ENCODE measurements around the gene FBXW11. TPM values are rescaled to one million over a fixed set of nuclear protein-coding genes. Genes with fewer than 3 reads are reported as not detected.

The FBXW11 gene
- total and polyA plus RNA-seq, 2 donors (not counting 1 experiment from before 2014, with no cell fraction given): 19.7 to 62.4 TPM

- ChIA-PET CTCF (interaction anchor here (0.6 to 1.2 kb wide), 3 partner anchors 15 to 61 kb away, joined by 3 to 4 read pairs (median 3); no protein-coding TSS in a partner anchor), POLR2A (no interaction called here)
- TF ChIP-seq EZH2 (IDR thresholded peaks at IDR 0.05; ENCODE audit: borderline replicate concordance, insufficient read depth, low read depth, low read length, poor library complexity, severe bottlenecking) (no peak), CTCF (IDR thresholded peaks at IDR 0.05) (no peak)
- H3K27me3 ChIP-seq (replicated peaks in 1 of 4; ENCODE audit: control extremely low read depth in 1 of 4, control insufficient read depth in 3 of 4, insufficient read depth in 4 of 4, low read length in 3 of 4): no peaks in the 10 kb centered on the region
- H3K27ac ChIP-seq (ENCODE audit: low read length in 2 of 2): peak overlapping the region; percentile 69 to 83
- DNase-seq (peak; percentile 66), ATAC-seq (ENCODE audit: low read depth) (peak; percentile 76)
- peak overlapping the region; percentile 88 for H3K27ac Mint-ChIP-seq
- H3K4me1 Mint-ChIP-seq: peaks cover 74% of the 10 kb centered on the region
- peak overlapping the region; percentile 53 for H3K9ac ChIP-seq (ENCODE audit: low read length)
- no peaks in the 10 kb centered on the region for H3K27me3 Mint-ChIP-seq
- intact Hi-C loops (cut with micrococcal nuclease): loop anchor here (2.0 kb wide), 1 partner anchor 26 kb away; no protein-coding TSS in a partner anchor
- no peaks in the 10 kb centered on the region for H4K20me1 ChIP-seq (ENCODE audit: control insufficient read depth, insufficient read depth, low read length, poor library complexity, severe bottlenecking)
- H3K9me3 Mint-ChIP-seq (ENCODE audit: insufficient read depth): peaks cover 3% of the 10 kb centered on the region
- peaks cover 91% of the 10 kb centered on the region for H3K79me2 ChIP-seq (ENCODE audit: control insufficient read depth, insufficient read depth, low read length)
- peaks cover 2 to 20% (median 8%) of the 10 kb centered on the region in 3 donors for H3K9me3 ChIP-seq (ENCODE audit: control extremely low read depth in 1 of 3, control insufficient read depth in 2 of 3, insufficient read depth in 1 of 3, low read length in 2 of 3)
- peak overlapping the region; percentile 16 to 60 (median 30) for H3K4me3 ChIP-seq (ENCODE audit: control extremely low read depth in 1 of 5, extremely low read depth in 1 of 5, insufficient read depth in 1 of 5, low read depth in 2 of 5, low read length in 4 of 5)
- H3K4me2 ChIP-seq (replicated peaks; ENCODE audit: low read depth, low read length, poor library complexity, severe bottlenecking): peak overlapping the region; percentile 69
- 24% methylated on average over 3 of the region's 4 CpGs for WGBS (ENCODE audit: insufficient coverage)
- H3K36me3 ChIP-seq (replicated peaks in 1 of 2; ENCODE audit: control extremely low read depth in 1 of 2, control insufficient read depth in 1 of 2, extremely low read depth in 1 of 2, insufficient read depth in 2 of 2, low read length in 1 of 2): no peaks in the 10 kb centered on the region
- H3K4me3 Mint-ChIP-seq: peak overlapping the region; percentile 56
- H2AFZ ChIP-seq (ENCODE audit: insufficient read depth, low read depth, low read length, poor library complexity, severe bottlenecking): no peak overlapping the region
- peaks cover 73 to 76% of the 10 kb centered on the region in 2 donors for H3K4me1 ChIP-seq (ENCODE audit: control insufficient read depth in 2 of 2, insufficient read depth in 2 of 2, low read length in 2 of 2)
Measured at GRCh38 chr5:171978519-171978918, 27.9 kb downstream of the FBXW11 start.

DNA sequence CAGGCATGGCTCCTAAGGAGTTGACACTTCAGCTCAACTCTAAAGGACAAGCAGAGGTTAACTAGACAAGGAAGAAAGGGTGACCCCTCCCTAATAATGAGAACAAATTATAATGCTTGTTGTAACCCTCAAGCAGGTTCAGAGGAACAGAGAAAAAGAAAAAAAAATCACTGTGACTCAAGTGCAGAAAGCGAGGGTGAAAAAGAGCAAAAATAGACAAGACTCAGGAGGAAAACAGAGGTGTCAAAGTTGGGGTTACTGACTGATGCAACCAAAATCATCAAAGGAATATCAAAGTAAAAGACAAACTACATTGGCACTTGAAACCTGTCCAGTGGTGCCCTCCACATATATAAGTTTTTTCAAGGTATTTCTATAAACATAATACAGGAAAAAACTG is 28.4 kb downstream of the FBXW11 start:
- peak overlapping the region; percentile 88 for H3K27ac Mint-ChIP-seq
- WGBS (ENCODE audit: insufficient coverage): no CpG with 5 or more reads among the region's 1 CpG
- peaks cover 3% of the 10 kb centered on the region for H3K9me3 Mint-ChIP-seq (ENCODE audit: insufficient read depth)
- Histone ChIP-seq H3K9me3 (ENCODE audit: control extremely low read depth in 1 of 3, control insufficient read depth in 2 of 3, insufficient read depth in 1 of 3, low read length in 2 of 3) (peaks cover 2 to 20% (median 8%) of the 10 kb centered on the region in 3 donors), H3K4me1 (ENCODE audit: control insufficient read depth in 2 of 2, insufficient read depth in 2 of 2, low read length in 2 of 2) (peaks cover 72 to 76% of the 10 kb centered on the region in 2 donors), H3K4me2 (replicated peaks; ENCODE audit: low read depth, low read length, poor library complexity, severe bottlenecking) (peak overlapping the region; percentile 69), H2AFZ (ENCODE audit: insufficient read depth, low read depth, low read length, poor library complexity, severe bottlenecking) (no peak overlapping the region), H3K4me3 (ENCODE audit: control extremely low read depth in 1 of 5, extremely low read depth in 1 of 5, insufficient read depth in 1 of 5, low read depth in 2 of 5, low read length in 4 of 5) (peak overlapping the region; percentile 16 to 60 (median 30)), H3K27ac (ENCODE audit: low read length in 2 of 2) (peak overlapping the region; percentile 69 to 83), H3K27me3 (replicated peaks in 1 of 4; ENCODE audit: control extremely low read depth in 1 of 4, control insufficient read depth in 3 of 4, insufficient read depth in 4 of 4, low read length in 3 of 4) (no peaks in the 10 kb centered on the region), H3K9ac (ENCODE audit: low read length) (peak overlapping the region; percentile 53), H3K36me3 (replicated peaks in 1 of 2; ENCODE audit: control extremely low read depth in 1 of 2, control insufficient read depth in 1 of 2, extremely low read depth in 1 of 2, insufficient read depth in 2 of 2, low read length in 1 of 2) (no peaks in the 10 kb centered on the region), H4K20me1 (ENCODE audit: control insufficient read depth, insufficient read depth, low read length, poor library complexity, severe bottlenecking) (no peaks in the 10 kb centered on the region), H3K79me2 (ENCODE audit: control insufficient read depth, insufficient read depth, low read length) (peaks cover 91% of the 10 kb centered on the region)
- DNase-seq (no peak), ATAC-seq (ENCODE audit: low read depth) (no peak)
- H3K4me3 Mint-ChIP-seq: peak overlapping the region; percentile 64
- peaks cover 74% of the 10 kb centered on the region for H3K4me1 Mint-ChIP-seq
- ChIA-PET CTCF (interaction anchor here (0.6 to 1.2 kb wide), 3 partner anchors 16 to 61 kb away, joined by 3 to 4 read pairs (median 3); no protein-coding TSS in a partner anchor), POLR2A (interaction anchor here (1.0 kb wide), 1 partner anchor 29 kb away, joined by 4 read pairs; the partner anchor contains the start of gene FBXW11)
- intact Hi-C loops (cut with micrococcal nuclease): loop anchor here (2.0 kb wide), 1 partner anchor 27 kb away; no protein-coding TSS in a partner anchor
- H3K27me3 Mint-ChIP-seq: no peaks in the 10 kb centered on the region
- TF ChIP-seq EZH2 (IDR thresholded peaks at IDR 0.05; ENCODE audit: borderline replicate concordance, insufficient read depth, low read depth, low read length, poor library complexity, severe bottlenecking) (no peak), CTCF (IDR thresholded peaks at IDR 0.05) (no peak)
